GM23338 (cell line): Measurements from ENCODE around the gene PGBD5. TPM values are rescaled to one million over a fixed set of nuclear protein-coding genes. Genes with fewer than 3 reads are reported as not detected.

Experiments used
- ATAC-seq: fragments of 200-7000 bp; cut with Tn5 transposase; 3 replicates; pipeline ENCODE4 v1.9.1; 2020
- DNase-seq: peaks from one replicate; pipeline ENCODE4 v3.0.0-alpha.2; 2015; ENCODE audit warnings: low spot score
- H2AFZ ChIP-seq: fragments of 200-600 bp; sonication (generic); 2 replicates; pipeline ENCODE4 v1.8.0; 2016; ENCODE audit warnings: antibody characterized with exemption, mild to moderate bottlenecking, moderate library complexity
- H3F3A ChIP-seq: fragments of 200-600 bp; sonication (generic); replicated peaks from 2 replicates; pipeline ENCODE4 v1.8.0; 2017; ENCODE audit warnings: antibody characterized with exemption, mixed run types, low read depth
- H3K27ac ChIP-seq: fragments of 200-600 bp; sonication (generic); 2 replicates; pipeline ENCODE4 v1.6.1; 2016; ENCODE audit warnings: low read depth
- H3K27me3 ChIP-seq: fragments of 200-600 bp; sonication (generic); 2 replicates; pipeline ENCODE4 v1.8.0; 2016; ENCODE audit warnings: mild to moderate bottlenecking, mixed run types, moderate library complexity; ENCODE audit not compliant: insufficient read depth
- H3K36me3 ChIP-seq: fragments of 200-600 bp; sonication (generic); 2 replicates; pipeline ENCODE4 v1.8.0; 2016; ENCODE audit warnings: mild to moderate bottlenecking; ENCODE audit not compliant: insufficient read depth
- H3K4me1 ChIP-seq: fragments of 200-600 bp; sonication (generic); 2 replicates; pipeline ENCODE4 v1.8.0; 2016; ENCODE audit warnings: mild to moderate bottlenecking, moderate library complexity; ENCODE audit not compliant: insufficient read depth
- H3K4me2 ChIP-seq: fragments of 200-600 bp; sonication (generic); 2 replicates; pipeline ENCODE4 v1.7.1; 2017; ENCODE audit warnings: mixed run types
- H3K4me3 ChIP-seq: fragments of 200-600 bp; sonication (generic); 2 replicates; pipeline ENCODE4 v1.6.1; 2016; ENCODE audit warnings: mixed run types
- H3K79me2 ChIP-seq: fragments of 200-600 bp; sonication (generic); replicated peaks from 2 replicates; pipeline ENCODE4 v1.8.0; 2017; ENCODE audit warnings: mild to moderate bottlenecking; ENCODE audit not compliant: insufficient read depth
- H3K9me2 ChIP-seq: fragments of 200-600 bp; sonication (generic); 2 replicates; pipeline ENCODE4 v1.8.0; 2017; ENCODE audit not compliant: insufficient read depth
- H4K20me1 ChIP-seq: fragments of 200-600 bp; sonication (generic); replicated peaks from 2 replicates; pipeline ENCODE4 v1.8.0; 2017; ENCODE audit warnings: mild to moderate bottlenecking; ENCODE audit not compliant: insufficient read depth
- H3K27ac Mint-ChIP-seq: 2 replicates; pipeline ENCODE4 v1.8.0; 2020; ENCODE audit warnings: inconsistent platforms, mild to moderate bottlenecking, moderate library complexity, mixed read lengths
- H3K27me3 Mint-ChIP-seq: 3 replicates; pipeline ENCODE4 v1.8.0; 2022; ENCODE audit warnings: low read depth, mild to moderate bottlenecking, moderate library complexity, mixed read lengths, inconsistent platforms; ENCODE audit not compliant: insufficient read depth, poor library complexity
- H3K36me3 Mint-ChIP-seq: 3 replicates; pipeline ENCODE4 v1.8.0; 2021; ENCODE audit warnings: low read depth, mild to moderate bottlenecking, inconsistent platforms, moderate library complexity, mixed read lengths
- H3K4me1 Mint-ChIP-seq: 3 replicates; pipeline ENCODE4 v1.8.0; 2020; ENCODE audit warnings: mild to moderate bottlenecking, inconsistent platforms, mixed read lengths
- H3K4me3 Mint-ChIP-seq: 3 replicates; pipeline ENCODE4 v1.8.0; 2021; ENCODE audit warnings: moderate library complexity, mild to moderate bottlenecking, inconsistent platforms, mixed read lengths
- H3K9me3 Mint-ChIP-seq: 3 replicates; pipeline ENCODE4 v1.8.0; 2020; ENCODE audit warnings: moderate library complexity, mild to moderate bottlenecking, inconsistent platforms, mixed read lengths
- EZH2 ChIP-seq: fragments of 200-600 bp; sonication (generic); IDR thresholded peaks from one replicate; pipeline ENCODE4 v1.8.0; 2017; ENCODE audit warnings: antibody characterized with exemption, mild to moderate bottlenecking, low read depth; ENCODE audit not compliant: unreplicated experiment
- REST ChIP-seq: IDR thresholded peaks from one replicate; pipeline ENCODE4 v1.6.1; 2018; ENCODE audit warnings: antibody characterized with exemption; ENCODE audit not compliant: unreplicated experiment
- ZNF462 ChIP-seq: fragments of 250-450 bp; sonication (Bioruptor Pico); IDR thresholded peaks from 2 replicates; pipeline ENCODE4 v1.5.0; 2020; ENCODE audit warnings: mild to moderate bottlenecking, moderate library complexity
- polyA plus RNA-seq: library from polyadenylated mRNA; unstranded; fragments of >200 nt; fragmentation: Nextera tagmentation; extraction: Ambion mirVana; gene quantifications from 2 replicates; pipeline ENCODE4 v1.2.1, GENCODE V29; 2016
- total RNA-seq: library from RNA; depleted of rRNA; stranded (reverse); fragments of >200 nt; shearing (Covaris generic); gene quantifications from 2 replicates; pipeline ENCODE4 v1.2.3, GENCODE V29; 2014
- TF ChIP-seq, protein P1 (sequence below): IDR thresholded peaks from 2 replicates; pipeline ENCODE4 v1.6.1; 2016; ENCODE audit warnings: antibody characterized with exemption

Gene PGBD5
- total and polyA plus RNA-seq, 2 experiments from 2014 or later: 3.4 to 16.6 TPM

DNA sequence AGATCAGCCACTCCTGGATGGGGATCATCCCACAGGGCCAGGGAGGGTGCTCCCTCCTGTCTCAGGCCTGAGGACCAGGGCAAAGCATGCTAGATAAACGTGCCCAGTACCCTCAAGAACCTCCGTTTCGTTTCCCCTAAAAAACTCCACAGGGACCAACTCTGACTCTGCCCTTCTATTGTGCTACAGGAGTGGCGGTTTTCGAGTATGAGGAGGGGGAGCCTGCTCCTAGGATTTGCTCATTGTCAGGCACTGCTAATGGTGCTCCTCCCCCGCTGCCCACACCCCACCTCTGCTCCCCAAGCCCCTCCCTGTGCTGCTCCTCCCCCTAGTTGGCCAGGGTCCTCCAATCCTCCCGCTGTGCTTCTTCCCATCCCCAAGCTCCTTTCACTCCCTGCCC, 32.0 kb downstream of the PGBD5 start:
- peak overlapping the region; percentile 76; the same call in 1 of the 2 replicates for H3K27ac ChIP-seq
- peaks cover 3% of the 10 kb centered on the region; the same call in 1 of the 2 replicates for H4K20me1 ChIP-seq
- no peak overlapping the region for H2AFZ ChIP-seq
- peaks cover 53% of the 10 kb centered on the region for H3K4me1 Mint-ChIP-seq
- no peaks in the 10 kb centered on the region for H3K36me3 ChIP-seq
- peaks cover 27% of the 10 kb centered on the region for H3K4me1 ChIP-seq
- peak overlapping the region; percentile 40; the same call in 1 of the 2 replicates for H3K27ac Mint-ChIP-seq
- H3K36me3 Mint-ChIP-seq: no peaks in the 10 kb centered on the region; the same call in 2 of the 3 replicates
- TF ChIP-seq, protein P1, sequence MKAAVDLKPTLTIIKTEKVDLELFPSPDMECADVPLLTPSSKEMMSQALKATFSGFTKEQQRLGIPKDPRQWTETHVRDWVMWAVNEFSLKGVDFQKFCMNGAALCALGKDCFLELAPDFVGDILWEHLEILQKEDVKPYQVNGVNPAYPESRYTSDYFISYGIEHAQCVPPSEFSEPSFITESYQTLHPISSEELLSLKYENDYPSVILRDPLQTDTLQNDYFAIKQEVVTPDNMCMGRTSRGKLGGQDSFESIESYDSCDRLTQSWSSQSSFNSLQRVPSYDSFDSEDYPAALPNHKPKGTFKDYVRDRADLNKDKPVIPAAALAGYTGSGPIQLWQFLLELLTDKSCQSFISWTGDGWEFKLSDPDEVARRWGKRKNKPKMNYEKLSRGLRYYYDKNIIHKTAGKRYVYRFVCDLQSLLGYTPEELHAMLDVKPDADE: no peak
- TF ChIP-seq ZNF462 (CRISPR knock-in tag) (no peak), EZH2 (no peak)
- no peaks in the 10 kb centered on the region for H3K27me3 ChIP-seq
- H3K9me2 ChIP-seq: no peaks in the 10 kb centered on the region
- ATAC-seq: peak; percentile 50
- 0 out of 2 replicates have a peak, but pooled peaks cover 2% of the 10 kb centered on the region for H3F3A ChIP-seq
- no peak overlapping the region; the same call in 1 of the 2 replicates for H3K4me2 ChIP-seq
- H3K4me3 ChIP-seq: no peak overlapping the region
- H3K9me3 Mint-ChIP-seq: no peaks in the 10 kb centered on the region
- peak overlapping the region; percentile 5; the same call in 1 of the 3 replicates for H3K4me3 Mint-ChIP-seq
- peaks cover 16% of the 10 kb centered on the region for H3K27me3 Mint-ChIP-seq
- peaks cover 55% of the 10 kb centered on the region for H3K79me2 ChIP-seq
- DNase-seq: peak; percentile 47

DNA sequence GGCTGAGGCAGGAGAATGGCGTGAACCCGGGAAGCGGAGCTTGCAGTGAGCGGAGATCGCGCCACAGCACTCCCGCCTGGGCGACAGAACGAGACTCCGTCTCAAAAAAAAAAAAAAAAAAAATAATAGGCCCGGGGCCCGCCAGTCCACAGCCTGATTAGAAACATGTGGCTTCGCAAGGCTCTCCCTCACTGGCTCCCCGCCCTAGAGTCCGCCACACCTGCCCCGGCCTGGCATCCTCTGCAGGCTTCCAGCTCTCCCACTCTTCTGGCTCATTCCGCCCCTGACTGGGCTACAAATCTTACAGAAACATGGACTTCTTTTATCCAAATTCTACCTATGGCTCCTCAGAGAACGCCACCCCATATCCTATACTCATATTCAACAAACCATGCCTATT, 32.4 kb downstream of the PGBD5 start:
- H3K4me1 ChIP-seq: peaks cover 23% of the 10 kb centered on the region
- no peak overlapping the region for H2AFZ ChIP-seq
- H3K4me1 Mint-ChIP-seq: peaks cover 52% of the 10 kb centered on the region
- H3K9me3 Mint-ChIP-seq: no peaks in the 10 kb centered on the region
- H4K20me1 ChIP-seq: peaks cover 3% of the 10 kb centered on the region; the same call in 1 of the 2 replicates
- DNase-seq: no peak
- H3K4me3 ChIP-seq: no peak overlapping the region
- peak overlapping the region; percentile 5; the same call in 1 of the 3 replicates for H3K4me3 Mint-ChIP-seq
- peaks cover 54% of the 10 kb centered on the region for H3K79me2 ChIP-seq
- no peaks in the 10 kb centered on the region; the same call in 2 of the 3 replicates for H3K36me3 Mint-ChIP-seq
- H3K27me3 Mint-ChIP-seq: peaks cover 16% of the 10 kb centered on the region
- no peak overlapping the region; the same call in 1 of the 2 replicates for H3K4me2 ChIP-seq
- peak; percentile 14 for ATAC-seq
- H3K36me3 ChIP-seq: no peaks in the 10 kb centered on the region
- H3K27me3 ChIP-seq: no peaks in the 10 kb centered on the region
- peak overlapping the region; percentile 40; the same call in 1 of the 2 replicates for H3K27ac Mint-ChIP-seq
- H3K27ac ChIP-seq: peak overlapping the region; percentile 76; the same call in 1 of the 2 replicates
- no peaks in the 10 kb centered on the region for H3K9me2 ChIP-seq
- 0 out of 2 replicates have a peak, but pooled peaks cover 2% of the 10 kb centered on the region for H3F3A ChIP-seq
- TF ChIP-seq REST: no peak
